HepG2 (cell line): Measurements from ENCODE around the gene STARD5. TPM values are rescaled to one million over a fixed set of nuclear protein-coding genes. Genes with fewer than 3 reads are reported as not detected.
A peak's percentile ranks its signal among the peaks of the same experiment; 100 is the strongest.

Experiments
- ATF4 ChIP-seq, 2 experiments: fragments of 450-650 bp in 1 of 2; sonication (generic) in 1 of 2; formaldehyde crosslinking; IDR thresholded peaks; 2 replicates each; pipeline versions ENCODE4 v1.5.0 to v1.8.0; 2020 to 2022; ENCODE audit warnings: mild to moderate bottlenecking in 1 of 2, missing genetic modification reagents in 1 of 2
- EED ChIP-seq: sonication (generic); formaldehyde crosslinking; IDR thresholded peaks from 2 replicates; pipeline ENCODE4 v1.5.0; 2020; ENCODE audit warnings: mild to moderate bottlenecking, missing genetic modification reagents
- FIP1L1 ChIP-seq: fragments of 200-400 bp; formaldehyde crosslinking; IDR thresholded peaks from 2 replicates; pipeline ENCODE4 v1.6.1; 2018; ENCODE audit warnings: low read depth, mild to moderate bottlenecking, low read length, moderate library complexity, borderline replicate concordance; ENCODE audit not compliant: insufficient read depth
- HMGXB4 ChIP-seq, 2 experiments: sonication (generic) in 1 of 2; formaldehyde crosslinking in 1 of 2; IDR thresholded peaks; 2 replicates each; pipeline versions ENCODE4 v1.4.0 to v1.6.1; 2018 to 2020; ENCODE audit warnings: missing genetic modification reagents in 2 of 2, borderline replicate concordance in 1 of 2, low read depth in 1 of 2, mild to moderate bottlenecking in 1 of 2, missing biosample characterization in 1 of 2
- HNF4G ChIP-seq, 2 experiments: sonication (generic) in 1 of 2; formaldehyde crosslinking in 1 of 2; IDR thresholded peaks; 2 replicates each; pipeline versions ENCODE4 v1.4.0 to v1.6.1; 2011 to 2020; ENCODE audit warnings: borderline replicate concordance in 2 of 2, low read depth in 2 of 2, mild to moderate bottlenecking in 2 of 2, low read length in 1 of 2, missing genetic modification reagents in 1 of 2, moderate library complexity in 1 of 2
- IRX3 ChIP-seq: sonication (generic); formaldehyde crosslinking; IDR thresholded peaks from 2 replicates; pipeline ENCODE4 v1.8.1; 2023; ENCODE audit warnings: mild to moderate bottlenecking, low read depth, missing genetic modification reagents, borderline replicate concordance
- KDM2A ChIP-seq: sonication (generic); formaldehyde crosslinking; IDR thresholded peaks from 2 replicates; pipeline ENCODE4 v1.4.0; 2020; ENCODE audit warnings: low read depth, missing genetic modification reagents, borderline replicate concordance
- NCOR1 ChIP-seq: fragments of 200-600 bp; sonication (generic); IDR thresholded peaks from 2 replicates; pipeline ENCODE4 v1.7.0; 2017; ENCODE audit warnings: antibody characterized with exemption, low read length, borderline replicate concordance
- NR3C1 ChIP-seq: sonication (generic); formaldehyde crosslinking; IDR thresholded peaks from 2 replicates; pipeline ENCODE4 v1.4.0; 2020; ENCODE audit warnings: missing genetic modification reagents
- ZFP1 ChIP-seq: IDR thresholded peaks from 2 replicates; pipeline ENCODE4 v1.6.1; 2016
- ZFP36L1 ChIP-seq: sonication (generic); formaldehyde crosslinking; IDR thresholded peaks from 2 replicates; pipeline ENCODE4 v1.8.0; 2022; ENCODE audit warnings: mild to moderate bottlenecking, missing genetic modification reagents, moderate library complexity
- ZFX ChIP-seq: sonication (generic); formaldehyde crosslinking; IDR thresholded peaks from 2 replicates; pipeline ENCODE4 v1.4.0; 2020; ENCODE audit warnings: mild to moderate bottlenecking, low read depth, missing genetic modification reagents, moderate library complexity
- ZFYVE20 ChIP-seq: sonication (generic); formaldehyde crosslinking; IDR thresholded peaks from 2 replicates; pipeline ENCODE4 v1.8.0; 2023; ENCODE audit warnings: low read depth, mild to moderate bottlenecking, moderate library complexity, missing genetic modification reagents, borderline replicate concordance
- ZNF263 ChIP-seq: sonication (generic); formaldehyde crosslinking; IDR thresholded peaks from 2 replicates; pipeline ENCODE4 v1.4.0; 2020; ENCODE audit warnings: missing genetic modification reagents
- ZNF317 ChIP-seq: sonication (generic); formaldehyde crosslinking; IDR thresholded peaks from 2 replicates; pipeline ENCODE4 v1.5.0; 2020; ENCODE audit warnings: mild to moderate bottlenecking, missing genetic modification reagents
- ZNF367 ChIP-seq: sonication (generic); formaldehyde crosslinking; IDR thresholded peaks from 2 replicates; pipeline ENCODE4 v1.4.0; 2020; ENCODE audit warnings: missing genetic modification reagents, borderline replicate concordance
- ZSCAN22 ChIP-seq: sonication (generic); formaldehyde crosslinking; IDR thresholded peaks from 2 replicates; pipeline ENCODE4 v1.4.0; 2020; ENCODE audit warnings: mild to moderate bottlenecking, missing genetic modification reagents
- polyA plus RNA-seq, 8 experiments: library from polyadenylated mRNA; depleted of rRNA in 3 of 8; stranded (reverse) in 7 of 8; unstranded in 1 of 8; fragments of >200 nt; fragmentation: Illumina TruSeq in 4 of 8; extraction: Trizol in 4 of 8; gene quantifications; 2 replicates each; pipeline versions ENCODE4 v1.2.1 to v1.2.3, GENCODE V29; 2011 to 2016; ENCODE audit warnings: low read depth in 4 of 8, missing spikeins in 1 of 8, mixed read lengths in 1 of 8; ENCODE audit not compliant: insufficient read depth in 1 of 8
- total RNA-seq, 5 experiments: library from RNA; depleted of rRNA; stranded (reverse); fragments of >200 nt; fragmentation: Illumina TruSeq; extraction: Trizol; gene quantifications; 2 replicates each; pipeline ENCODE4 v1.2.3, GENCODE V29; 2016; ENCODE audit warnings: low read depth in 1 of 5
- TF ChIP-seq, protein P1 (sequence below): sonication (generic); formaldehyde crosslinking; IDR thresholded peaks from 2 replicates; pipeline ENCODE4 v1.4.0; 2020; ENCODE audit warnings: missing genetic modification reagents

The STARD5 gene
- total and polyA plus RNA-seq, 2 of the 13 experiments (the other 11 are each of a cell fraction or from before 2014, with no cell fraction given) = 3.1 to 3.5 TPM

DNA sequence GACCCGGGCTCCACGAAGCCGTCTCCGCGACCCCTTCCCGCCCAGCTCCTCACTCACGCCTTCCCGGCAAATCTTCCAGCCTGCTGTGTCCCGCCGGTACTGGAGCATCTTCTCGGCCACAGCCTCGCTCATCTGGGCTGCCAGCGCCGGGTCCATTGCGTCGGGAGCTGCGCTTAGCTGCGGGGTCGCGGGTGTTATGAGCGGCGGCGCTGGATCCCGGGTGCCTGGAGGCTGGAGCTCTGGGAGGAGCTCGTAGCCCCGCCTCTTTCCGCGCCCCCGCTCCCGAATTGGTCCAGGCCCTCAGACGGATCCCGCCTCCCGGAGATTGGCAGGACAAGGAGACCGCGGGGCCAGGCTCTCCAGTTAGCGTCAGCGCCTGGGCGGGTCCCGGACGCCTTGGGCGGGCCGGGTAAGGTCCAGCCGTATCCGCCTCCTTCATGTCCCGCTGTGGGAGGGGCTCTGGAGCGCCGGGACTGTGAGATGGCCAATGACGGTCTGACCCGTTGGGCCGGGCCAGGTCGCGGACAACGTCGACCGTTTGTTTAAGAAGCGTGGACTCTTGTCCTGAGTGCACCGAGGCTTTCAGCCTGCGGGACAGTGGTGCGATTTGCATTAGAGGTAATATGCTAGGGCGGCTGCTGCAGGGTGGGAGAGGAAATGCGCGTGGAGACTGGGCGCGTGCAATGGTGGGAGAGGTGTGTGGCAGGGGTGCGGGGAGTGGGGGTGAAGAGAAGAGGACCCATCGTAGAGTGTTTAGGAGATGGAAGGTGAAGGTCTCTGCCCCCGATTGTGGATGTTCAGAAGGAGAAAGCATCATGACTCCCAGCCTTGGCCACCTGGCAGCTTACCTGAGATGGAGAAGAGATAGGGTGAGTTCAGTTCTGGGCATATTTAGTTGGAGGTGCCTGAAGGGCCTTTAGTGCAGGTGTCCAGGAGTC is at the start of gene STARD5 (continued):
- TF ChIP-seq HMGXB4 (CRISPR knock-in tag; IDR thresholded peaks at IDR 0.05; ENCODE audit: borderline replicate concordance in 1 of 2, low read depth in 1 of 2) = peak in 1 of 2 experiments; percentile 65; a peak in 1 of 4 replicates
- no peak for TF ChIP-seq ZFYVE20
- TF ChIP-seq FIP1L1 = no peak
- TF ChIP-seq ATF4 (CRISPR knock-in tag; IDR thresholded peaks at IDR 0.05) = 0 out of 4 replicates have a peak, but pooled peaks of 1 of the 2 experiments have one; percentile 9
- TF ChIP-seq ZFX (CRISPR knock-in tag) = no peak
- peak; percentile 57; the same call in 1 of the 2 replicates for TF ChIP-seq KDM2A (CRISPR knock-in tag)
- 0 out of 2 replicates have a peak, but pooled peaks have one; percentile 19 for TF ChIP-seq HNF4G (IDR thresholded peaks at IDR 0.05; ENCODE audit: borderline replicate concordance, low read depth, low read length)
- TF ChIP-seq HNF4G (CRISPR knock-in tag; IDR thresholded peaks at IDR 0.05; ENCODE audit: borderline replicate concordance, low read depth) = no peak
- TF ChIP-seq ZNF263 = no peak
- TF ChIP-seq NR3C1 (CRISPR knock-in tag) = no peak
- no peak for TF ChIP-seq ZNF367 (CRISPR knock-in tag)
- TF ChIP-seq, protein P1, sequence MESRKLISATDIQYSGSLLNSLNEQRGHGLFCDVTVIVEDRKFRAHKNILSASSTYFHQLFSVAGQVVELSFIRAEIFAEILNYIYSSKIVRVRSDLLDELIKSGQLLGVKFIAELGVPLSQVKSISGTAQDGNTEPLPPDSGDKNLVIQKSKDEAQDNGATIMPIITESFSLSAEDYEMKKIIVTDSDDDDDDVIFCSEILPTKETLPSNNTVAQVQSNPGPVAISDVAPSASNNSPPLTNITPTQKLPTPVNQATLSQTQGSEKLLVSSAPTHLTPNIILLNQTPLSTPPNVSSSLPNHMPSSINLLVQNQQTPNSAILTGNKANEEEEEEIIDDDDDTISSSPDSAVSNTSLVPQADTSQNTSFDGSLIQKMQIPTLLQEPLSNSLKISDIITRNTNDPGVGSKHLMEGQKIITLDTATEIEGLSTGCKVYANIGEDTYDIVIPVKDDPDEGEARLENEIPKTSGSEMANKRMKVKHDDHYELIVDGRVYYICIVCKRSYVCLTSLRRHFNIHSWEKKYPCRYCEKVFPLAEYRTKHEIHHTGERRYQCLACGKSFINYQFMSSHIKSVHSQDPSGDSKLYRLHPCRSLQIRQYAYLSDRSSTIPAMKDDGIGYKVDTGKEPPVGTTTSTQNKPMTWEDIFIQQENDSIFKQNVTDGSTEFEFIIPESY (CRISPR knock-in tag) = no peak
- TF ChIP-seq IRX3 (CRISPR knock-in tag) = no peak
- peak; percentile 50; the same call in 1 of the 2 replicates for TF ChIP-seq ZNF317 (CRISPR knock-in tag)
- no peak for TF ChIP-seq EED (CRISPR knock-in tag)
- no peak for TF ChIP-seq ZFP1 (CRISPR knock-in tag)
- no peak for TF ChIP-seq ZSCAN22
- peak; percentile 81 for TF ChIP-seq ZFP36L1 (CRISPR knock-in tag)
- TF ChIP-seq NCOR1 = no peak
